Myocyte (in vitro differentiated cells): ENCODE data around the gene SCN8A. TPM values are rescaled to one million over a fixed set of nuclear protein-coding genes. Genes with fewer than 3 reads are reported as not detected.

Source experiments
- DNase-seq: peaks from one replicate; pipeline ENCODE4 v3.0.0-alpha.2; 2012; ENCODE audit warnings: low read depth
- total RNA-seq: library from RNA; depleted of rRNA; stranded (reverse); fragments of >200 nt; gene quantifications from 2 replicates; pipeline ENCODE4 v1.2.3, GENCODE V29; 2014

SCN8A gene
- total RNA-seq, 1 donor from 2014 or later, result 13.7 TPM

- DNase-seq, result no peak
These were observed 222.9 kb downstream of the SCN8A start for GRCh38 chr12:51813931-51814310.

GRCh38 chr12:51814311-51815088 is 223.5 kb downstream of the SCN8A start:
- peak; percentile 68 for DNase-seq

- DNase-seq, result no peak
These were observed 224.5 kb downstream of the SCN8A start for GRCh38 chr12:51815571-51815970.

- no peak for DNase-seq
These were observed 226.3 kb downstream of the SCN8A start for GRCh38 chr12:51817027-51817953.

- DNase-seq, result no peak
These were observed 227.1 kb downstream of the SCN8A start for GRCh38 chr12:51818086-51818485.

GRCh38 chr12:51818566-51819300 is 227.7 kb downstream of the SCN8A start:
- peak; percentile 89 for DNase-seq

- DNase-seq, result peak; percentile 27
These were observed 228.9 kb downstream of the SCN8A start for GRCh38 chr12:51819736-51820525.

- peak; percentile 67 for DNase-seq
These were observed 229.8 kb downstream of the SCN8A start for GRCh38 chr12:51820526-51821439.

- DNase-seq, result no peak
These were observed 230.6 kb downstream of the SCN8A start for GRCh38 chr12:51821440-51822260.

- no peak for DNase-seq
These were observed 231.2 kb downstream of the SCN8A start for GRCh38 chr12:51822261-51822616.

GRCh38 chr12:51822956-51823355 is 231.9 kb downstream of the SCN8A start:
- DNase-seq, result no peak

- DNase-seq, result peak; percentile 76
These were observed 233.0 kb downstream of the SCN8A start for GRCh38 chr12:51823875-51824565.

GRCh38 chr12:51825216-51825615 is 234.2 kb downstream of the SCN8A start:
- no peak for DNase-seq

- DNase-seq, result no peak
These were observed 235.8 kb downstream of the SCN8A start for GRCh38 chr12:51826881-51827280.

GRCh38 chr12:51827925-51828818 is 237.1 kb downstream of the SCN8A start:
- no peak for DNase-seq

- no peak for DNase-seq
These were observed 238.0 kb downstream of the SCN8A start for GRCh38 chr12:51829011-51829481.

GRCh38 chr12:51829641-51830040 is 238.6 kb downstream of the SCN8A start:
- no peak for DNase-seq
